Osteoblast (primary cell): Measurements from ENCODE around the gene RSPH6A. TPM values are rescaled to one million over a fixed set of nuclear protein-coding genes. Genes with fewer than 3 reads are reported as not detected.

Source experiments
- DNase-seq: peaks from one replicate; pipeline ENCODE4 v3.0.0; 2011; ENCODE audit warnings: low spot score, mixed read lengths; ENCODE audit not compliant: insufficient read length; ENCODE audit errors: missing footprints
- H2AFZ ChIP-seq: 2 replicates; pipeline ENCODE4 v1.6.0; 2011; ENCODE audit warnings: mild to moderate bottlenecking, low read length
- H3K27ac ChIP-seq: 2 replicates; pipeline ENCODE4 v1.5.1; 2011; ENCODE audit warnings: mild to moderate bottlenecking, low read depth, low read length, moderate library complexity
- H3K27me3 ChIP-seq: 2 replicates; pipeline ENCODE4 v1.6.0; 2012; ENCODE audit warnings: mild to moderate bottlenecking, control low read depth, inconsistent platforms, low read length, moderate library complexity; ENCODE audit not compliant: insufficient read depth
- H3K36me3 ChIP-seq: 2 replicates; pipeline ENCODE4 v1.5.1; 2011; ENCODE audit warnings: mild to moderate bottlenecking, low read length, control low read depth, moderate library complexity; ENCODE audit not compliant: insufficient read depth
- H3K4me1 ChIP-seq: 2 replicates; pipeline ENCODE4 v1.5.1; 2011; ENCODE audit warnings: mild to moderate bottlenecking, low read length, control low read depth, moderate library complexity; ENCODE audit not compliant: insufficient read depth
- H3K4me2 ChIP-seq: 2 replicates; pipeline ENCODE4 v1.6.0; 2011; ENCODE audit warnings: mild to moderate bottlenecking, low read length; ENCODE audit not compliant: insufficient read depth
- H3K4me3 ChIP-seq: fragments of 200-600 bp; sonication (generic); 3 replicates; pipeline ENCODE4 v1.5.1; 2012; ENCODE audit warnings: mild to moderate bottlenecking, low read length, inconsistent platforms; ENCODE audit not compliant: insufficient read depth
- H3K79me2 ChIP-seq: 2 replicates; pipeline ENCODE4 v1.6.0; 2012; ENCODE audit warnings: mild to moderate bottlenecking, low read length, control low read depth, inconsistent platforms; ENCODE audit not compliant: insufficient read depth
- H3K9me3 ChIP-seq: 2 replicates; pipeline ENCODE4 v1.5.1; 2011; ENCODE audit warnings: low read depth, low read length, control low read depth
- H4K20me1 ChIP-seq: 2 replicates; pipeline ENCODE4 v1.6.0; 2012; ENCODE audit warnings: mild to moderate bottlenecking, low read length, control low read depth; ENCODE audit not compliant: insufficient read depth
- total RNA-seq: library from RNA; depleted of rRNA; stranded (reverse); fragments of >200 nt; gene quantifications from 2 replicates; pipeline ENCODE4 v1.2.3, GENCODE V29; 2012
- TF ChIP-seq, protein P1 (sequence below): IDR thresholded peaks from 2 replicates; pipeline ENCODE4 v1.5.1; 2011; ENCODE audit warnings: mild to moderate bottlenecking, low read depth, low read length, moderate library complexity; ENCODE audit errors: extremely low read depth

Gene RSPH6A
- total RNA-seq, 1 donor: under 0.01 TPM

GRCh38 chr19:45852983-45853382 lies 37.9 kb upstream of the RSPH6A start:
- H3K9me3 ChIP-seq: no peaks in the 10 kb centered on the region
- no peaks in the 10 kb centered on the region for H3K27me3 ChIP-seq
- peaks cover 27% of the 10 kb centered on the region for H3K79me2 ChIP-seq
- peaks cover 15% of the 10 kb centered on the region for H4K20me1 ChIP-seq
- DNase-seq: no peak
- H3K4me2 ChIP-seq: no peak overlapping the region
- no peak overlapping the region for H3K4me3 ChIP-seq
- H3K4me1 ChIP-seq: peaks cover 7% of the 10 kb centered on the region
- TF ChIP-seq, protein P1, sequence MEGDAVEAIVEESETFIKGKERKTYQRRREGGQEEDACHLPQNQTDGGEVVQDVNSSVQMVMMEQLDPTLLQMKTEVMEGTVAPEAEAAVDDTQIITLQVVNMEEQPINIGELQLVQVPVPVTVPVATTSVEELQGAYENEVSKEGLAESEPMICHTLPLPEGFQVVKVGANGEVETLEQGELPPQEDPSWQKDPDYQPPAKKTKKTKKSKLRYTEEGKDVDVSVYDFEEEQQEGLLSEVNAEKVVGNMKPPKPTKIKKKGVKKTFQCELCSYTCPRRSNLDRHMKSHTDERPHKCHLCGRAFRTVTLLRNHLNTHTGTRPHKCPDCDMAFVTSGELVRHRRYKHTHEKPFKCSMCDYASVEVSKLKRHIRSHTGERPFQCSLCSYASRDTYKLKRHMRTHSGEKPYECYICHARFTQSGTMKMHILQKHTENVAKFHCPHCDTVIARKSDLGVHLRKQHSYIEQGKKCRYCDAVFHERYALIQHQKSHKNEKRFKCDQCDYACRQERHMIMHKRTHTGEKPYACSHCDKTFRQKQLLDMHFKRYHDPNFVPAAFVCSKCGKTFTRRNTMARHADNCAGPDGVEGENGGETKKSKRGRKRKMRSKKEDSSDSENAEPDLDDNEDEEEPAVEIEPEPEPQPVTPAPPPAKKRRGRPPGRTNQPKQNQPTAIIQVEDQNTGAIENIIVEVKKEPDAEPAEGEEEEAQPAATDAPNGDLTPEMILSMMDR: no peak
- no peak overlapping the region for H2AFZ ChIP-seq
- peaks cover 63% of the 10 kb centered on the region for H3K36me3 ChIP-seq
- no peak overlapping the region for H3K27ac ChIP-seq

- TF ChIP-seq, protein P1: no peak
- peak; percentile 86 for DNase-seq
- Histone ChIP-seq H3K27ac (peak overlapping the region; percentile 25), H3K27me3 (no peaks in the 10 kb centered on the region), H3K79me2 (peaks cover 24% of the 10 kb centered on the region), H2AFZ (no peak overlapping the region), H4K20me1 (peaks cover 15% of the 10 kb centered on the region), H3K4me3 (no peak overlapping the region), H3K9me3 (no peaks in the 10 kb centered on the region), H3K4me1 (peaks cover 7% of the 10 kb centered on the region), H3K36me3 (peaks cover 69% of the 10 kb centered on the region), H3K4me2 (no peak overlapping the region)
Measured at GRCh38 chr19:45852145-45852750, 37.1 kb upstream of the RSPH6A start.

DNA sequence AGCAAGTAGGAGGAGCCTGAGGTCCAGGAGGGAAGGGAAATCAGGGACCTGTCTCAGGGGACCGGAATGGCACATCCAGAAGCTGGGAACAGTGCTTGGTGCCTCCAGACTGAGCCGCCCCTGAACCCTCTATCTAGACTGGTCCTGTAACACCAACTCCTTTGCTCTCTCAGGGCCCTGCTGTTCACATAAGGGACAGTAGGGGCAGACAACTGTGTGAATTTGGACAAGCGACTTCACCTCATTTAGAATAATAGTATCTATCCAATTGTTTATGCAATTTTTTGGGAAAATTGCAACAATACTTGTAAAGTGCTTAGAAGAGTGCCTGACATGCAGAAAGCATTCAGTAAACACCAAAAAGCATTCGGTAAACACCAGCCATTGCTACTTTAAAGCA lies 33.8 kb upstream of the RSPH6A start:
- peaks cover 90% of the 10 kb centered on the region for H3K36me3 ChIP-seq
- no peak overlapping the region for H3K4me3 ChIP-seq
- TF ChIP-seq, protein P1: peak; percentile 35
- no peak overlapping the region for H2AFZ ChIP-seq
- no peak overlapping the region for H3K4me2 ChIP-seq
- H3K9me3 ChIP-seq: no peaks in the 10 kb centered on the region
- H3K27me3 ChIP-seq: no peaks in the 10 kb centered on the region
- H3K4me1 ChIP-seq: peaks cover 7% of the 10 kb centered on the region
- H3K27ac ChIP-seq: no peak overlapping the region
- peak; percentile 87 for DNase-seq
- H3K79me2 ChIP-seq: peaks cover 3% of the 10 kb centered on the region
- peaks cover 6% of the 10 kb centered on the region for H4K20me1 ChIP-seq

DNA sequence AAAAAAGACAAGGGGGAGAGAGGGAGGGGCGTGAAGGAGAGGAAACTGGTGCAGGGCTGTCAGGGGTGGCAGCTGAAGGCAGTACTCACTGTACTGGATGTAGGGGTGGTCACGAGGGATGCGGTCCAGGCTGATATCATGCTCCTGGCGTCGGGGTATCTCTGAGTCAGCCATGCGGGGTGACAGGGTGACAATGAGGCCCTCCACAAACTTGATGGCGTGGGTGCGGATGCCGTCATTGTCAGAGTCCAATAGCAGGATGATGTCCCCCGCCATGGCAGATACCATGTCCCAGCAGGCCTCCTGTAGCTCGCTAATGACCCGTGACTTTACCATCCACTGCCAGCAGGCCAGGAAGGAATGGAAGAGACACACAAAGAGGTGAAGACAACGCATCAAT lies 32.6 kb upstream of the RSPH6A start:
- Histone ChIP-seq H3K4me2 (no peak overlapping the region), H3K79me2 (peaks cover 3% of the 10 kb centered on the region), H2AFZ (no peak overlapping the region), H3K36me3 (peaks cover 88% of the 10 kb centered on the region), H4K20me1 (peaks cover under 1% of the 10 kb centered on the region), H3K9me3 (no peaks in the 10 kb centered on the region), H3K4me3 (no peak overlapping the region), H3K4me1 (peaks cover 6% of the 10 kb centered on the region), H3K27ac (no peak overlapping the region), H3K27me3 (no peaks in the 10 kb centered on the region)
- TF ChIP-seq, protein P1: no peak
- DNase-seq: peak; percentile 25
